Bone marrow (tissue), 2 donors: ENCODE measurements around the gene KCNQ1OT1.

ENCODE experiments used
- DNase-seq, 2 donors: peaks; one replicate each; lab custom pipeline; 2025; lab: John Stamatoyannopoulos, UW

The KCNQ1OT1 gene

DNA sequence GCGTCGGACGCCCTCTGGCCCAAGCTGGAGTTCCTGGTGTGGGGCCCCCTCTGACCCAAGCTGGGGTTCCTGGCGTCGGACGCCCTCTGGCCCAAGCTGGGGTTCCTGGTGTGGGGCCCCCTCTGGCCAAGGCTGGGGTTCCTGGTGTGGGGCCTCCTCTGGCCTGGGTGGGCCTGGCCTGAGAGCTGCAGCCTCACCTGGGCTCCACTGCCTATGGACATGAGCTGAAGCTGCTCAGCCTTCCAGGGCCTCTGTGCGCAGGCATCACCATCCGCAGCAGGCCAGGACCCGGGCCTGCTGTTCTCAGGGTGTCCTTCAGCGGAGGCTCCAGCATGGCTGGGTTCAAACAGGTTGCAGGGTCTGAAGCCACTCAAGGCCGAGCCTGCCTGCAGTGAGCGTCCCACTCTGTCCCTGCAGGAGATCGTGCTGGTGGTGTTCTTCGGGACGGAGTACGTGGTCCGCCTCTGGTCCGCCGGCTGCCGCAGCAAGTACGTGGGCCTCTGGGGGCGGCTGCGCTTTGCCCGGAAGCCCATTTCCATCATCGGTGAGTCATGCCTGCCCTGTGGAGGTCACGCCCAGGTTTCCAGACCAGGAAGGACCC, 129.5 kb downstream of the KCNQ1OT1 start:
- DNase-seq: no peak

GRCh38 chr11:2569731-2570210, 130.0 kb downstream of the KCNQ1OT1 start:
- DNase-seq: no peak

DNA sequence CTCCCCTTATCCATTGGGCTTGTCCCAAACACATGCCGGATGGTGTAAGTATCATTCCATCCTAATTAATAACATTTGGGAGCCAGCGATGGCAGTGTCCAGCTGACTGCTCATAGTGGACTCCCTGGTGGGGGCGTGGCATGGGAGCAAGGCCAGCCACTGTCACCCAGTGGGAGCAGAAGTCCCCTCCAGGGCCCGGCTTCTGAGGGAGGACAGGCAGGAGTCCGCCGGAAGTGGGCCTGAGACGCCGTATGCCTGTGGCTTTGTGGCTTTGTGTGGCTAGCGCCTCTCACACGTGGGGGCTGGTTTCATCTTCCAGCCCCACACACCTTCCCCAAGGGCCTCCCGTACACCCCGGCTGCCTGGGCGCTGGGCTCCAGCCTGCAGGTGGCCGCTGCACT, 130.5 kb downstream of the KCNQ1OT1 start:
- no peak for DNase-seq

DNA sequence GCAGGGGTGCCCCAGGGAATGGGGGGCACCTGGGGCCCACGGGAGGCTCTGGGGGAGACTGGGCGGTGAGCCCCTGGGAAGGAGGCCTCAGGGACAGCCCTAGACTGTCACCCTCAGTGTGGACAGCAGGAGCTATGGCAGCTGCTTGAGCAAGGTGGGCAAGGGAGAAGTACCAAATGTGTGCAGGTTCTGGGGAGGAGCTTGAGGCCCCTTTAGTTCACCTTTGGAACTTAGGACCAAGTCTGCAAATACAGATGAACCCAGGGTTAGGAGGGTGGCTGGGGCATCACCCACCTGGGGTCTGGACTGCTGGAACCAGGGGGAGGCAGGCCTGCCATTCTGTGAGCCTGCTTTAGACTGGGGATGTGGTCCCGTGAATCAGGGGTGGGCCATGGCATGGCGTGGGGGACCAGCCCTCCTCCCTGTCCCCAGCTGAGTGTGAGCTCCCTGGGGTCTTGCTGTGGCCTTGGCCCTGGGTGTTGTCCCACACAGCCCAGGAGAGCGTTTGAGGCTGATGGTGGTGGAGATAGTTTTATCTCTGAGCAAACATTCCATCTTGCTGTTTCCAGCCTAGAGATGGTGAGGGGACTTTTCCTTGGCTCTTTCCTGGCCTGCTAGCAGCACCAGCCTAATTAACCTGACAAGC, 132.6 kb downstream of the KCNQ1OT1 start:
- no peak for DNase-seq

GRCh38 chr11:2566223-2567025, 133.4 kb downstream of the KCNQ1OT1 start:
- no peak for DNase-seq

GRCh38 chr11:2565447-2566222, 134.2 kb downstream of the KCNQ1OT1 start:
- no peak for DNase-seq

GRCh38 chr11:2564588-2565425, 135.0 kb downstream of the KCNQ1OT1 start:
- DNase-seq: no peak

DNA sequence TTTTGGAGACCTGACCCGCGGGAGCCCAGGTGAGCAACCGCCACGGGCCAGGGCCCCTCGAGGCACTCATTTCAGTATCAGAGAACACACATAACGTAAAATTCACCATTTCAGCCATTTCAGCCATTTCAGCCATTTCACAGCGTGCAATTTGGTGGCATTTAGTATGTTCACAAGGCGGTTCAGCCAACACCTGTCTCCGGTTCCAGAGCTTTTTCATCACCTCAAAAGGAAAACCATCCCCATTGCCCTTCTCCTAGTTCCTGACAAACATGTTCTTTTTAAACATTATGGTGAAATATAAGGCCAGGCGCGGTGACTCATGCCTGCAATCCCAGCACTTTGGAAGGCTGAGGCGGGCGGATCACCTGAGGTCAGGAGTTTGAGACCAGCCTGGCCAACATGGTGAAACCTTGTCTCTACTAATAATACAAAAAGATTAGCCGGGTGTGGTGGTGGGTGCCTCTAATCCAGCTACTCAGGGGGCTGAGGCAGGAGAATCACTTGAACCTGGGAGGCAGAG, 135.7 kb downstream of the KCNQ1OT1 start:
- DNase-seq: no peak

- no peak for DNase-seq
Observed at GRCh38 chr11:2563213-2564007, 136.4 kb downstream of the KCNQ1OT1 start.

- no peak for DNase-seq
Observed at GRCh38 chr11:2562890-2563212, 136.9 kb downstream of the KCNQ1OT1 start.

- no peak for DNase-seq
Observed at GRCh38 chr11:2561696-2562581, 137.9 kb downstream of the KCNQ1OT1 start.

- DNase-seq: no peak
Observed at GRCh38 chr11:2559527-2560311, 140.1 kb downstream of the KCNQ1OT1 start.

DNA sequence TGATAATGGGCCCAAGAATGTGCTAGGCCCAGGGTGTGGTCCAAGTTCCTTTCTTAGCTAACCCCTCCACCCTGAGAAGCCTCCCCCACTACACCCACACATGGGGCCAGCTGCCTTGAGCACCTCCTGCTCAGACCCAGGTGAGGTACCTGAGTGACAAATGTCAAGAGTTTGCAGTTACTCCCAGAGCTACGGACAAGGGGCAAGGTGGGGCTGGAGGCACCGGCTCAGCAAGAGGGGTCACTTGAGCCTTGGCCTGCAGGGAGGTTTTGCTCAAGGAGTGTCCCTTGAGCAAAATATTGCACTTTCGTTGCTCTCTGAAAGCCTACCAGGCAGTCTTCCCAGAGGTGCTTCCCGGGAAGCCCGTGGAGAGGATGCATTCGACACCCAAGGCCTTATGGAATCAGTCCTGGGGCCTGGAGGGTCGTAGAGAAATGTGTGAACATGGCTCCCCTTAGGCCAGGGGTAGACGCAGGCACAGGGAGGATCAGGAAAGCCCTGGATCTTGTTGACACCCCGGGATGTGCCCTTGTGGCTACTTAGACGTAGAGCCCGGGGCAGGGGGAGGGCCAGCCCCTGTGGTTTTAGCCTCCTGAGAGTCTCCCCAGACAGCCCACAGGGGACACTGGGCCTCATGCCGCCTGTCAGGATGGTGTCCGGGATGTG, 140.8 kb downstream of the KCNQ1OT1 start:
- DNase-seq: no peak

- no peak for DNase-seq
Observed at GRCh38 chr11:2558397-2558796, 141.4 kb downstream of the KCNQ1OT1 start.
